Choroid plexus epithelial cell (primary cell): ENCODE measurements around the gene SHROOM2.

Experiments
- DNase-seq: peaks from one replicate; pipeline ENCODE4 v3.0.0-alpha.2; 2010; ENCODE audit warnings: low read depth
- H3K4me3 ChIP-seq: 2 replicates; pipeline ENCODE4 v1.5.1; 2011; ENCODE audit warnings: low read depth, mild to moderate bottlenecking, control low read depth, low read length, moderate library complexity
- TF ChIP-seq, protein P1 (sequence below): conservative IDR thresholded peaks from 2 replicates; pipeline ENCODE4 v1.5.1; 2011; ENCODE audit warnings: low read depth, mild to moderate bottlenecking, control low read depth, inconsistent platforms, low read length, moderate library complexity

SHROOM2 gene

DNA sequence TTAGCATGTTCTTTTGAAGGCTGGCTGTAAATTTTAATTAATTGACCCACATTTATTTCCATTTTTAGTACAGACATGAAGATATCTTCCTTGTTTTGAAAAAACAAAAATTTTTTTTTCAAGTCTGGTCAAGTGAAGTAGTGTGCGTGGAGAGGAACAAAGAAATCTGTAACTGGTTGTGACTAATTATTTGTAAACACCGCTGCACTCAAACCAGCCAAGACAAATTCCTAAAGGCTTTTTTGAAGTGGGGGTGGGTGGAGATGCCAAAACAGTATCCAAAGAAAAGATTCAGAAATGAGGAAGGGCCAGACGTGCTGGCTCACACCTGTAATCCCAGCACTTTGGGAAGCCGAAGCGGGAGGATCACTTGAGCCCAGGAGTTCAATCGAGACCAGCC is 88.3 kb downstream of the SHROOM2 start:
- H3K4me3 ChIP-seq, result no peak overlapping the region
- no peak for DNase-seq
- TF ChIP-seq, protein P1, sequence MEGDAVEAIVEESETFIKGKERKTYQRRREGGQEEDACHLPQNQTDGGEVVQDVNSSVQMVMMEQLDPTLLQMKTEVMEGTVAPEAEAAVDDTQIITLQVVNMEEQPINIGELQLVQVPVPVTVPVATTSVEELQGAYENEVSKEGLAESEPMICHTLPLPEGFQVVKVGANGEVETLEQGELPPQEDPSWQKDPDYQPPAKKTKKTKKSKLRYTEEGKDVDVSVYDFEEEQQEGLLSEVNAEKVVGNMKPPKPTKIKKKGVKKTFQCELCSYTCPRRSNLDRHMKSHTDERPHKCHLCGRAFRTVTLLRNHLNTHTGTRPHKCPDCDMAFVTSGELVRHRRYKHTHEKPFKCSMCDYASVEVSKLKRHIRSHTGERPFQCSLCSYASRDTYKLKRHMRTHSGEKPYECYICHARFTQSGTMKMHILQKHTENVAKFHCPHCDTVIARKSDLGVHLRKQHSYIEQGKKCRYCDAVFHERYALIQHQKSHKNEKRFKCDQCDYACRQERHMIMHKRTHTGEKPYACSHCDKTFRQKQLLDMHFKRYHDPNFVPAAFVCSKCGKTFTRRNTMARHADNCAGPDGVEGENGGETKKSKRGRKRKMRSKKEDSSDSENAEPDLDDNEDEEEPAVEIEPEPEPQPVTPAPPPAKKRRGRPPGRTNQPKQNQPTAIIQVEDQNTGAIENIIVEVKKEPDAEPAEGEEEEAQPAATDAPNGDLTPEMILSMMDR, result no peak

DNA sequence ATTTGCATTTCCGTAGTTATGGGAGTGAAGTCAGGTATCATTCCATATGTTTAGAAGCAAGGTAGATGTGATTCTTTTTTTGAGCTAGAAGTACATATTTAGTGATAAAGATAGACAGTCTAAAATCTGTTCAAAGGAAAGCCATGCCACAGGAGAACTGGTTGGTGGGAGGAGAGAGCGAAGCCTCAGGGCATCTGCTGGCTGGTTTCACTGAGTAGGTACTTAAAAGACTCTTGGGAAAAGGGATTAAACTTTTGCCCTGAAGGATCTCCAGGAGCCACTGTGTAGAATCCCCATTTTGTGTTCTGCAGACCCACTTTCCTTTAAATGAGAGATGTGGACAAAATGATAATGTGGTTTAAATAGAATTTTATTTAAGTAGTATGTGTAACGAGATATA is 89.6 kb downstream of the SHROOM2 start:
- H3K4me3 ChIP-seq, result no peak overlapping the region
- no peak for DNase-seq
- TF ChIP-seq, protein P1, result no peak

DNA sequence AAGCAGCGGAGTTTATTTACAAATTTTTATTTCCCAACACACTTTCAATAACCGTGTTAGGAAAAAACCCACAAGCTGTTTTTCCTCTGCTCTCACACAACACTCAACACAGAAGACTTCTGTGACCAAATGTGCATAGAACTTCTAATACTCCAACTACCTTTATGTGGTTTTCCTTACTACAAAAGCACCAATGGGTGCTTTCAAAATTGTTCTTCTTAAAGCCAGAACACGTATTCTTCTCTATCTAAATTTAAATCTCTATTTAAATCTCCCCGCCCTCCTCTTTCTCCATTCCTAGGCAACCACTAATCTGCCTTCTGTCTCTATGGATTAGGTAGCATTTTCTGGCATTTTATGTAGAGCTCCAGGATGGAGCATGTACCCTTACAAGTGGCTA is 90.0 kb downstream of the SHROOM2 start:
- TF ChIP-seq, protein P1, result no peak
- no peak for DNase-seq
- H3K4me3 ChIP-seq, result no peak overlapping the region

DNA sequence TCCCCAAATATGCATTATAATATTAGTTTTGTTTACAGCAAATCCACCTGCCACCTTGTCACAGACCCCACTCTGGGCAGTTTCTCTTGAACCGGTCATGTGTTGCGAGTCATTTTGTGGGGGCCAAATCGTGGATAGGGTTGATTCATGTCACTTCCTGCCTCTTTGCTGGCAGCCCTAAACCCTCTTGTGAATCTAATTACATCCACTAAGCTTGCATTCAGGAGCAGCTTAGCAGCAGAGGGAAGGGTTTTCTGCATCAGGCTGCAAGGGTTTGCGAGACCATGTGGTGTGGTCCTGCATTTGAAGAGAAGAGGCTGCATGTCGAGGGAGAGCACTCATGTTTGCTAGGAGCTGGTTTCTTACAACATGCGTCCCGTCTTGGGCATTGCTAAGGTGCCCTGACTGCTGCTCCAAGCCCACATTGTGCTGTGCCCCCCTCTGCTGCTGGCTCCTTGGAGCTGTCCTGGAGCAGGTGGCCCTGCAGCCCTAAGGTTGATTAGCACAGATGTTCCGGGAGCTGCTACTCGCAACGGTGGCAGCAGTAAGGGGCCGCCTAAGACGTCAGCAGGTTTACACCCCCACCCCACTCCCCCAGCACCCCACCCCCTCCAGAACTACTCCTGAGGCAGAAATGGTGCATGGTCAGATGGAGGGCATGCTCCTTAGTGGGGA is 92.1 kb downstream of the SHROOM2 start:
- H3K4me3 ChIP-seq, result no peak overlapping the region
- DNase-seq, result no peak
- TF ChIP-seq, protein P1, result no peak

DNA sequence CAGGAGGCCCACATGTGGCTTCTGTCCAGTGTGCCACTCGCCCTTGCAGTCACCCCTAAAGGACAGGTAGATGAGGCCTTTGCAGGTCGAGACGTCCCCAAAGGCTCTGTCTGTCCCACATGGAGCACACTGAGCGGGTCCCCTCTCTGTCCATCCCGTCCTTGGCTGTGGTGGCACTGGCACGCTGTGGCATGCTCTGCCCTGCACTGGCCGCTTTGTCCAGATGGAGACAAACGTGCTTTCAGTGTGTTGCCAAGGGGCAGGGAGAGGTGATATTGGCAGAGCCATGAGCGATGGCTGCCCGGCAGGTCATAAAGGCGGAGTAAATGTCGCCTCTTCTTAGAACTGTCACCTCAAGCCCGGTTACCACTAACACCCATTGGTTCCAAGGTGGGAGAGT is 94.0 kb downstream of the SHROOM2 start:
- TF ChIP-seq, protein P1, result no peak
- no peak overlapping the region for H3K4me3 ChIP-seq
- no peak for DNase-seq

DNA sequence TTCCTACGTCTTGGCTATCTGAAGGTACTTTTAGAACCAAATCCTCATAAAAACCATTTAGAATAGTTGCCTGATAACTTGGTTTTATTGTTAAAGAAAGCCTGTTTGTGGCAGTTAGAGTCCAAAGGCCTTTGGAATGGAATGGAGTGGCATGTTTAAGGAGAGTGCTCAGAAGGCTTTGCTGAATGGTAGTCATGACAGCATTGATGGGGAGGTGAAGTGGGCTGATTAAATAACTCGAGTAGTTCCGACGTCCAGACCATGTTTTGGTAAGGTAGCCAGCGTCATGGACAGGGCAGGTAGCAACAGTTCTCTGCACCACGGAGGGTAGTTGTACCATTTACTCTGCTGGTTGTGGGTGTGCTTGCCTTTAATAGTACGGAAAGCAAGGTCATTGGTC is 94.6 kb downstream of the SHROOM2 start:
- TF ChIP-seq, protein P1, result no peak
- DNase-seq, result no peak

DNA sequence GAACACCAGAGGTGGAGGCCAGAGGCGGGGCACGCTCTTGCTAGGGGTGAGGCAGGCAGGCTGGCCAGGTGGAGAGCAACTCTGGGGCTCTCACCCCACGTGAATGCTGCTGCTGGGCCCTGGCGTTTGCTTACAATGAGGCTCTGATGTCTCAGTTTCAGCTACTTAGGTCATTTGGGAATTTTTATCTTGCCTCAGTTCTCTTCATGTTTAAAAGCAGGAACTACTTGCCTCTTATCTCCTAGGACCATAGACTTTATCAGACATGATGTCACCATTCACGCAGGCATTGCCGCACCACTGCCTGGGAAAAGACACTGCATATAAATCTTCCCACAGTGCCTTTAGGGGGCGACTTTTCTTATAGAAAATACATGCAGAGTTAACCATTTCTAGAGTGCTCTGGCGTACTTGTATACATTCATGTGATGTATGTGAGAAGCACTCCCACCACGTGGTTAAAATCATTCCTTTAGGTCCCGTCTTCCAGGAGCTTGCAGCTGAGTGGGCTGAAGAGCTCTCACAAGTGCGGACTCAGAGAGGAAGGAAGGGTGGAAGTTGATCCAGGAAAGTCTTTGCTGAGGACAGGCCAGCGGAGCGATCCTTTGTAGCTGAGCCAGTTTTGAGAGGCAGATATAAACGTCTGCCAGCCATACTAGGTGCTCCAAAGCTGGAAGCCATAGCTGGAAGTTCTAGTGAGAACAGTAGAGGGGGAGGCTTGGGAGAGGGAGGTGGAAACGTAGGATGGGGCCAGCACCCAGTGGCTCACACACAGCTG is 96.6 kb downstream of the SHROOM2 start:
- TF ChIP-seq, protein P1, result peak; percentile 33
- H3K4me3 ChIP-seq, result no peak overlapping the region
- DNase-seq, result peak; percentile 55

More for the DNA sequence above, 94.6 kb downstream of the SHROOM2 start:
- no peak overlapping the region for H3K4me3 ChIP-seq
